ENCODE measurements around the gene CD36. TPM values are rescaled to one million over a fixed set of nuclear protein-coding genes. Genes with fewer than 3 reads are reported as not detected.

Gene CD36
- total RNA-seq, 1 experiment from 2014 or later: 0.28 TPM

DNA sequence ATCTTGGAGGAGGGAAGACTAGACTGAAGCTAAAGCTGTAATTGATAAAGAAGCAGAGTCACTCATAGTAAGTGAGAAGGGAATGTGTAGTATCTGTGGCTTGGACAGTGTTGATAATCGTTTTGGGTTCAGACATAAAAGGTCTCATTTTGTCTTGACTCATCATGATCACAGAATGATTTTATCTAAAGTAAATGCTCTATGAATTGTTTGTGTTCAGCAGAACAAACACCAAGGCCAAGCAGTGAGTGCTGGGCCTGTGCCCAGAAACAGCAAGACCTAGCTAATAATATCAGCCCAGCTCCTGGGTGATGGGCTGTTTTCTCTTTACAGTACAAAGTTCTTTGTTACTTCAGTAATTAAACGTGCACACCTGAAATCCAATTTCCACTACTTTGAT is 26.7 kb upstream of the CD36 start:
- Histone ChIP-seq H3K4me2 (ENCODE audit: insufficient read depth, insufficient read length, low read length) (no peak overlapping the region), H2AK5ac (ENCODE audit: insufficient read length, low read length) (no peak overlapping the region), H4K8ac (replicated peaks; ENCODE audit: insufficient read length, low read depth, low read length) (no peak overlapping the region), H3K27ac (ENCODE audit: insufficient read length, low read depth, low read length) (no peak overlapping the region), H2BK5ac (ENCODE audit: insufficient read length, low read length) (no peak overlapping the region), H3K23me2 (ENCODE audit: insufficient read length, low read depth, low read length, poor library complexity, severe bottlenecking) (no peaks in the 10 kb centered on the region), H2BK20ac (ENCODE audit: low read depth, low read length, poor library complexity, severe bottlenecking) (no peak overlapping the region), H3K27me3 (ENCODE audit: insufficient read depth, low read length) (no peaks in the 10 kb centered on the region), H2BK15ac (ENCODE audit: low read depth, low read length) (no peak overlapping the region), H3K9ac (ENCODE audit: extremely low read depth, insufficient read length, low read length) (no peak overlapping the region), H3K56ac (ENCODE audit: insufficient read length, low read depth, low read length) (no peak overlapping the region), H3K18ac (ENCODE audit: insufficient read length, low read depth, low read length) (no peak overlapping the region), H3K4me1 (ENCODE audit: insufficient read depth, low read length) (no peaks in the 10 kb centered on the region; the same call in 1 of the 2 replicates), H2BK120ac (ENCODE audit: low read depth, low read length, poor library complexity, severe bottlenecking) (no peak overlapping the region), H3K23ac (ENCODE audit: insufficient read length, low read depth, low read length) (no peak overlapping the region), H2BK12ac (ENCODE audit: insufficient read length, low read depth, low read length) (no peak overlapping the region), H3K79me2 (ENCODE audit: insufficient read depth, low read length) (no peaks in the 10 kb centered on the region), H3K14ac (ENCODE audit: insufficient read depth, low read length) (no peak overlapping the region), H3T11ph (ENCODE audit: low read length) (no peak overlapping the region), H3K9me3 (ENCODE audit: control insufficient read depth, low read depth, low read length) (no peaks in the 10 kb centered on the region), H4K91ac (ENCODE audit: insufficient read length, low read depth, low read length) (no peak overlapping the region), H2AFZ (ENCODE audit: low read length) (no peak overlapping the region), H3K4ac (ENCODE audit: low read depth, low read length) (no peak overlapping the region), H3K79me1 (ENCODE audit: insufficient read depth, low read depth, low read length, poor library complexity, severe bottlenecking) (no peaks in the 10 kb centered on the region), H4K5ac (ENCODE audit: insufficient read length, low read depth, low read length) (no peak overlapping the region), H4K20me1 (ENCODE audit: control insufficient read depth, insufficient read depth, insufficient read length) (no peaks in the 10 kb centered on the region)
- no peak for DNase-seq
- no peaks in the 10 kb centered on the region for H3K9me3 Mint-ChIP-seq
- H3K27me3 Mint-ChIP-seq (ENCODE audit: low read depth): no peaks in the 10 kb centered on the region
- no CpG with 5 or more reads among the region's 2 CpGs for WGBS (ENCODE audit: extremely low coverage, insufficient read length, low lambda C conversion rate)
- no peak for TF ChIP-seq CTCF (conservative IDR thresholded peaks at IDR 0.05)
- H3K36me3 Mint-ChIP-seq (ENCODE audit: insufficient read depth in 1 of 3, low read depth in 3 of 3): no peaks in the 10 kb centered on the region
- no peak overlapping the region for H3K4me3 Mint-ChIP-seq
- no peak overlapping the region; a peak in 1 of 7 replicates for H3K27ac Mint-ChIP-seq
- H3K4me1 Mint-ChIP-seq: peaks cover 20 to 21% of the 10 kb centered on the region in 2 experiments

All from H9 (cell line).